Measurements from ENCODE around the gene IRS1.

The IRS1 gene

DNA sequence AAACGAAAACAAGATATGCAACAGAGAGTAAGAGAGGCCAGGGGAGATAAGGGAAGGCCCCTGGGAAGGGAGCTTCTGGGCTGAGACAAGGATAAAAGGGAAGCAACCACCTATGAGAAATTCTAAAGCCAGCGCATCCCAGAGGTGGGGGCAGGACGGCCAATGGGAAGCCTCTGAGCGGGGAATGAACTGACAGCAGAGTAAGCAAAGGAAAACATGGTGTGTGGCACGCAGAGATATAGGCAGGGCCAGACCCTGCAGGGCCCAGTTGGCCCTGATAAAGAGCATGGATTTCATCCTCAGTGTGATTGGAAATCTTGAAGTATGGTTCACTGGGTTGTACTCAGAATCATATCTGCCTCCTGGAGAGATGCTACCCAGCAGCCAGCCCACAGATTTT is 78.7 kb downstream of the IRS1 start:
- DNase-seq (ENCODE audit: low read depth) = no peak

DNA sequence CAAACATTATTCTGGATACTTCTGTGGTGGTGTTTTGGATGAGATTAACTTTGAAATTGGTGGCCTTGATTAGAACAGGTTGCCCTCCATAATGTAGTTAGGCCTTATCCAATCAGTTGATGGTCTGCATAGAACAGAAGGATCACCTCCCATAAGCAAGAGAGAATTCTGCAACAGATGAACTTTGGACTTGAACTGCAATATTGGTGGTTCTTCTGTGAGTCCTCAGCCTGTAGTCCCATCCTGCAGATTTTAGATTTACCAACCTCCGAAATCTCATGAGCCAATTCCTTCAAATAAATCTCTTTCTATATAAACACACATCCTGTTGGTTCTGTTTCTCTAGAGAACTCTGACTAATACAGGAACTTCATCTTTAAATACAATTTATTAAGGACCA is 81.9 kb downstream of the IRS1 start:
- DNase-seq (ENCODE audit: low read depth) = no peak

DNA sequence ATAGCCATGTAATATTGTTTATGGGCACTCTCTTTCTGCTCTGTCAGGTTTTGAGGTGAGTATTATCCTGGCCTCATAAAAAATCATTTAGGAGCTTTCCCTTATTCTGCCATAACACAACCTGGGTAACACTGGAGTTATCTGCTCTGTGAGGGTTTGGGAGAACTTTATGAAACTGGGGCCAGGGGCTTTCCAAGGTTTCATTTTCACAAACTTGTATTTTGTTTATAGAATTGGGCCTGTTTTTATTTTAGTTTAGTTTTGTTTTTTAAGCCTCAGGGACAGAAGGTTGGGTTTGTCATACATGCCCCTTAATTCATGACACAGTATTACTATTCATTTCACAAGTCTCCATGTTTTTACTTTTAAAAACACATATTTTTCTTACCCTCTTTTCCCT is 83.5 kb downstream of the IRS1 start:
- DNase-seq (ENCODE audit: low read depth) = no peak

DNA sequence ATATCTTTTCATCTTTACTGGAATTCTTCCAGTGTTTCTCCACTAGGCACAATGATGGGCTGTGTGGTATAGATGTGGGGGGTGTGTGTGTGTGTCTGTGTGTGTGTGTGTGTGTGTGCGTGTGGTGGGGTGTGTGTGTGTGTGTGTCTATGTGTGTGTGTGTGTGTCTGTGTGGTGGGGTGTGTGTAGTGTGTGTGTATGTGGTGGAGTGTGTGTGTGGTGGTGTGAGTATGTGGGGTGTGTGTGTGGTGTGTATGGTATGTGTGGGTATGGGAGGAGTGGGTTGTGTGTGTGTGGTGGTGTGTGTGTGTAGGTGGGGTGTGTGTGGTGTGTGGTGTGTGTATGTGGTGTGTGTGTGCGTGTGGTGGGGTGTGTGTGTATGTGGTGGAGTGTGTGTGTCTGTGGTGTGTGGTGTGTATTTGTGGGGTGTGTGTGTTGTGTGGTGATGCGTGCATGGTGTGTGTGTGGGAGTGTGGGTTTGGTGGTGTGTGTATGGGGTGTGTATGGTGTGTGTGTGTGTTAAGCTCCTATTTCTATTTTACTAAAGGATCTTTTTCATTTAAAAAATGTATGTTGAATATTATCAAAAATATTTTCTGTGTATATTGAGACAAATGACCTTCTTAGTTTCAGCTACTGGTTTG is 84.2 kb downstream of the IRS1 start:
- DNase-seq (ENCODE audit: low read depth) = no peak

DNA sequence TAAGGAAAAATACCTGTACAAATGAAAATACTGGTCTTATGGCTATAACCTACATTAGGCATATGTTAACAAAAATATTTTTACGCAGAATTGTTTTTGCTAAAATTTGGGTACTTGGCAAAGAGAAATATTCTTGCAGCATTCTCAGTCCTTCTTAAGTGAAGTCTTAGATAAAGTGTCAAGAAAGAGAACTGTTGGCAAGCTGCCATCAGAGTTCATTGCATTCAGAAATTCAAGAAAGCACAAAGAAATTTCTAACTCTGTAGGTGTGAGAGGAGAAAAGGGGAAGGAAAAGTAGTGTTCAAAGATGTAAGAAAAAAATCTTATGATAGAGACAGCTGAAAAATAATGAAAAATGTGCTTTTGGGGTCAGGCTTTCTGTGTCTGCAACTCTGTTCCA is 86.7 kb downstream of the IRS1 start:
- DNase-seq (ENCODE audit: low read depth) = no peak

DNA sequence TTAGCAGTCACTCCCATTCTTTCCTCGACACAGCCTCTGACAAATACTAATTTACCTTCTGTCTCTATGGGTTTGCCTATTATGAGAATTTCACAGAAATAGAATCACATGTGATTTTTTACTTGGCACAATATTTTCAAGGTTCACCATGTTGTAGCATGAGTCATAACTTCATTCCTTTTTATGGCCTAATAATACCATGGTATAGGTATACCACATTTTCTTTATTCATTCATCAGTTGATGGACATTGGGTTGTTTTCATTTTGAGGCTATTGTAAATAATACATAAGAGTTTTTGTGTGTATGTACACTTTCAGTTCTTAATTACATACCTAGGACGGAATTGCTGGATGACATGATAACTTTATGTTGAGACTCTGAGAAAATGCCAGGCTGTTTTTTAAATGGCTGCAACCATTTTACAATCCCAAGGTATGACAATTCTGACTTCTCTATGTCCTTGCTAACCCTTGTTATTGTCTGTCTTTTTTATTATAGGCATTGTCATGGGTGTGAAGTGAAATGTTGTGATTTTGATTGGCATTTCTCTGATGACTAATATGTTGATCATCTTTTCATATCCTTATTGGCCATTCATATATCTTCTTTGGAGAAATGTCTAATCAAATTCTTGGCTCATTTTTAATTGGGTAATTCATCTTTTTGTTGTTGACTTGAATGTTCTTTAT is 87.9 kb downstream of the IRS1 start:
- DNase-seq (ENCODE audit: low read depth) = peak; percentile 29

DNA sequence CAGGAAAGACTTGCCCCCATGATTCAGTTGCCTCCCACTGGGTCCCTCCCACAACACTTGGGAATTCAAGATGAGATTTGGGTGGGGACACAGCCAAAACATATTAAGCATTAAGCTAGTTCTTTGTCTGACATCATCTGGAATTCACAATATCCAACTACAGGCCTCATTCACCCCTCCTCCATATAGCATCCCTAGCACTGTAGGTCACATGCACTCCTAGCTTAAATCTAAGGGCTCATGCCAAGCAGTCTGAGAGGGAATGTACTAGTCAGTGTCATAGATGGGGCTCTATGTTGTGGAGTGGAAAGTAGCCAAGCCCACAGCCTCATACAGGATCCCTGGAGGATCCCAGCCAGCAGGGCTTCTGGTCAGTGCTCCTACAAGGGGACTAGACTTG is 92.1 kb downstream of the IRS1 start:
- no peak for DNase-seq (ENCODE audit: low read depth)

DNA sequence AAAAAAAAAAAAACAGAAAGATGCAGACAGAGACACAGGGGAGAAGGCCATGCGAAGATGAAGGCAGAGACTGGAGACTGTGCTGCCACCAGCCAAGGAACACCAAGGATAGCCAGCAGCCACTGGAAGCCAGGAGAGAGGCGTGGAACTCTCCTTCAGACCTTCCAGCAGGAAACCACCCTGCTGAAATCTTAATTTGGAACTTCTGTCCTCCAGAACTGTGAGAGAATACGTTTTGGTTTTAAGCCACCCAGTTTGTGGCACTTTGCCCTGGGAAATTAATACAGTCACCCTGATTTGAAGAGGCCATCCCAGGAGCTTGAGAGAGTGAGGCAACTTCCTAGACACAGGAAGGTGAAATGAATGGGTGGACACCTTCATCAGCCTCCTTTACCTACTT is 93.7 kb downstream of the IRS1 start:
- DNase-seq (ENCODE audit: low read depth) = no peak

DNA sequence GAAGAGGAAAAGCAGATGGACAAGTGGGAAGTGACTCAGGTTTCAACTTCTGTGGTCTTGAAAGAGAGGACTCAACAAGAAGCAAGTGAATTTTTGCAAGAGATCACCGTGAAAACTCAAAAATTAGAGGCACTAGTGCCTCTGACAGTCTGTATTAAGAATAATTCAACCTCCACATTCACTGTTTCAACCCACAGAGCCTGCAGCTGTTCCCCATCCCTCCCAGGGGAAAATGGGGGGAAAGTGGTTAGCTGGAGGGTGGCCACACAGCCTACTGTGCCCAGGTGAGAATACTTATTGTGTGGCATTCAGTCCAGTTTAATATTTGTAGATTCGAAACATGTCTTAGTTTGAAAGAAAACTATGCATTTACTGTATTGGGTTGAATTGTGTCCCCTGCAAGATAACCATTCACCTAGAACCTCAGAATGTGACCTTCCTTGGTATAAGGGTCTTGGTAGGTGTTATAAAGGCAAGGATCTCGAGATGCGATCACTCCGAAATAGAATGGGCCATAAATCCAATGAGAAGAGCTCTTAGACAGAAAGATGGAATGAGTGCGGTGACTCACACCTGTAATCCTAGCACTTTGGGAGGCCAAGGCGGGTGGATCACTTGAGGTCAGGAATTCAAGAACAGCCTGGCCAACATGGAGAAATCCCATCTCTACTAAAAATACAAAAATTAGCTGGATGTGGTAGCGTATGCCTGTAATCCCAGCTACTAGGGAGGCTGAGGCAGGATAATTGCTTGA is 94.3 kb downstream of the IRS1 start:
- no peak for DNase-seq (ENCODE audit: low read depth)

DNA sequence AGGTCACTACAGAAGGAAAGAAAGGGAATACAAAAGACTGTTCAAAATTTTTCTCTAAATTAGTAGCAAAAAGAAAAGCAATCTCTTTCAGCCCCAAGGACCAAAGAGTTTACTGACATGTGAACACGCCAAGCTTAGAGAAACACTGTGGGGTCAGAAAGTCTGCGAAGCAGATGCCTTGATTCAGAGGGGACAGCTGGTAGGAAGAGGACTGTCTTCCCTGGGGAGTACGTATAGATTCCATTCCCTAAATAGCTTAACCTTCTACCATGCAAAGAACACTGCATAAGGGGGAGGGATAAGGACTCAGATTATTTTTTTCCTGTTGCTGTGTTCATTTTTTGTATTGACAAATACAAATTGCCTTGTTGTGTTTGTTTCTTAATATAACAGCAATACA is 96.1 kb downstream of the IRS1 start:
- no peak for DNase-seq (ENCODE audit: low read depth)

DNA sequence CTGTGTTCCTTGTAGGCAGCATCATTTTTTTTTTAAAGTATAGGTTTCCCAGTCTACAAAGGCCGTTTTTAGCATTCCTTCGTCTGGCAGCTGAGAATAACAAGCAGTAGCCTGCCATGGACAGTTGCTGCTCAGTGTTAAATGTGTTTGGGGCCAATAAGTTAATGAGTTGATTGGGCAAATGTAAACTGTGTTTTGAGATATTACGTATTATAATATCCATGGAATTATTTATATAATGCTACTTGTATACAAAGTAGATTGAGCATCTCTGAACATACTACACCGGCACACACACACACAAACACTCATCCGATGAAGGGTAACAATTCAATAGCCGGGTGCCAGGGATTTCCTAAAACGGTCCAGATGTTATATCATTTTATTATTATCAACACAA is 97.2 kb downstream of the IRS1 start:
- no peak for DNase-seq (ENCODE audit: low read depth)

DNA sequence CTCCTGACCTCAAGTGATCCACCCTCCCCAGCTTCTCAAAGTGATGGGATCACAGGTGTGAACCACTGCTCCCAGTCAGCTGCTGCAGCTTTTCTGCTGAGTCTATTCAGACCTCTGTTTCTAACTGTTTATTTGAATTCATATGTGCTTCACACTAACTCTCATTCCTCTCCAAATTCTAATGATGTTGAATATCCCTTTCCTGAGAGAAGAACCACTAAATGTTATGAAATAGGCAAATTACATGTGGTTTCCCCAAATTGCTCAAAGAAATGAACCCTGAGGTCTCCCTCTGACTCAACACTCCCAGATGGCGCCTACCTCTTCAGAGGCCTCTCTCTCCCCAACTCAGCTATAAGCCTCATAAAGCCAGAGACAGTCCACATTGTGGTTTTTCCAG is 98.6 kb downstream of the IRS1 start:
- DNase-seq (ENCODE audit: low read depth) = peak; percentile 98

DNA sequence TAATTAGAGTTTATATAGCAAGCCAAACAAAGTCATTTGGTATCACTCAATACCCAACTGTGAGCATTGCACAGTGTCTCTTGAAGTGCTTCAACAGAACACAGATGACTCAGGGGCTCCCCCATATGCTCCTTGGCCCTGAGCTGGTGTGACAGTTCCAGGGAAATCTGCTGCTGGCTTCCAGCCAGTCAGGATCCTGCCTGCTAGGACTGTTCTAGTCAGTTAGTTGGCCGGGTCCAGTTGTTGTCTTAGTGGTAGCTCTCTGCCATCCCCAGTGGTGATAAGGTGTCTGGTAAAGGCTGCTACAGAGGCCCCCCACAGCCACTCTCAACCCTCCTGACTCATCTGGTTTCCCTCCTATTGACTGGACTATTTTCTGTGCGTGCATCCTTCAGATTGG is 100.3 kb downstream of the IRS1 start:
- DNase-seq (ENCODE audit: low read depth) = peak; percentile 23

DNA sequence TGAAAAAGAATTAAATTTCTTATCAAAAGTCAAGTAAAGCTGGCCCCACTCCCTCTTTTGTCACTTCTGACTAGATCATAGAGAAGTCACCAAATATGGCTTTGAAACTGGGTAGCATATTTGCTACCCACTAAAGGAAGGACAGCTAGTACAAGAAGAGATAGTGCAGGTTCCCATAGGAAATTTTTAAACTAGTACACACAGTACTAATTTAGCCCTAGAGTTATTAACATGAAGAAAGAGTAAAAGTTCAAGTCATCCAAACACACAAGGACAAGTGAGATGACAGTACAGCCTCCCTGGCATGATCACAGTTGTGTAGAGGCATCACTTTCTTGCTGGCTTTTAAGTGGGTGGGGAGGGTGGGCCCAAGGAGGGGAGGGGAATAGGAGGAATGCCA is 100.9 kb downstream of the IRS1 start:
- DNase-seq (ENCODE audit: low read depth) = no peak

DNA sequence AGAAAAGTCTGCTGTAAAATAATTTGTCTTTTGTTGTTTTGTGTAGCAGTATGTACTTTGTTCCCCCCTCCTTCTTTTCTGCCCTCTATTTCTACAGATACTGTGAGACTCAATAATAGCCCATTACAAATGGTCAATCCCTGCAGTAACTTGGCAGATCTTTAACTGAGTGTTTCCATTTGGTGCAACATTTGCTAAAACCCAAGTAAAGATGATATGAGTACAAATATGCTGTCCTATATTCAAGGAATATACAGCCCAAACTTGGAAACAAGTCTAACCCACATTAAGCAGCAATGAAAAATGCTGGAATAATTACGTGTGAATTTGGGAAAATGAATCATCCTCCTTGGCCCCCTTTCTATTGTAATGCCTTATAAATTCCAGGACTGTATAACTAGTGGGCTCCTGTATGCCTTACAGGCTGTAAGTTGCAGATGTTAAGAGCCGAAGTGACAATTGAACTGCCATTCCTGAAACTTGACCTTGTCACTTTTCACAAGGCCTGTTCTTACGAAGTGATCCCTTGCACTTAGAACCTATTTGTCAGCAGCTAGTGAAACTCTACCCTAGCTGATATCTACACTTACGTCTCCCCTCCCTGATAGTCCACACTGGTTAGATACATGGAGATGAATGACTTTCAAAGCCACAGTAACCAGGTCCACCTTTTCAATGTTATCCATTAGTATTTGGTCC is 104.9 kb downstream of the IRS1 start:
- no peak for DNase-seq (ENCODE audit: low read depth)

DNA sequence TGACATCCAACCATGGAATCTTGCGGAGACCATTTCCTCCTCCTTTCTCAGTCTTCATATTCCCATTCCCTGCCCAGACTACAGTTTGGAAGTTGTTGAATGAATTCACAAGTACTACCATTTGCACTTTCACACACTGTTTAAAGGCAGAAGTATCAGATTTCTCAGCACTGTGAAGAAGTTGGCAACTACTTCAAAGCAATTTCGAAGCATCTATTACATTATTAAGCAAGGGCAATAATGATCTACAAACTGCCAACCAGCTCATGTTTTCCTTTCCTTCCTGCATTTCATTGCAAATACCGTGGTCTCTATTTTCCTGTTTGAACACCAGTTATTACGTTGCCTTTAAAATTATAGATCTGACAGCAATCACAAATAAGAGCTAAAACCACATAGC is 105.5 kb downstream of the IRS1 start:
- no peak for DNase-seq (ENCODE audit: low read depth)

DNA sequence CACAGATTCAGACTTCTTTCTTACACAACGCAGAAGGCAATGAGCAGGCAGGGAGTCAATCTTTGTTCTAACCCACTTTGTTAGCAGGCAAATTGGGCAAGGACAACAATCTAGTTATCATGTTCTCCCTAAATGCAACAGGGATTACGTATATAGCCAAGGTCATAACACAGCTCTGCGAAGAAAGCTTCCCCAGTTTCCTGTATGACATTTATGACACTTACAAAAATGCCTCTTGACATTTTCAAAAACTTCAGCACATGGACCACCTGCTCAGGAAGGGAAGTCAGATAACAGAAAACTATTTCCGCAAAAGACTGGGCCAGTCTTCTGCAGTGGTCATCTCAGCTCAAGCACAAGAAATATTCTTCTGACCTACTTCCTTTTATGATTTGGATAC is 106.1 kb downstream of the IRS1 start:
- no peak for DNase-seq (ENCODE audit: low read depth)

DNA sequence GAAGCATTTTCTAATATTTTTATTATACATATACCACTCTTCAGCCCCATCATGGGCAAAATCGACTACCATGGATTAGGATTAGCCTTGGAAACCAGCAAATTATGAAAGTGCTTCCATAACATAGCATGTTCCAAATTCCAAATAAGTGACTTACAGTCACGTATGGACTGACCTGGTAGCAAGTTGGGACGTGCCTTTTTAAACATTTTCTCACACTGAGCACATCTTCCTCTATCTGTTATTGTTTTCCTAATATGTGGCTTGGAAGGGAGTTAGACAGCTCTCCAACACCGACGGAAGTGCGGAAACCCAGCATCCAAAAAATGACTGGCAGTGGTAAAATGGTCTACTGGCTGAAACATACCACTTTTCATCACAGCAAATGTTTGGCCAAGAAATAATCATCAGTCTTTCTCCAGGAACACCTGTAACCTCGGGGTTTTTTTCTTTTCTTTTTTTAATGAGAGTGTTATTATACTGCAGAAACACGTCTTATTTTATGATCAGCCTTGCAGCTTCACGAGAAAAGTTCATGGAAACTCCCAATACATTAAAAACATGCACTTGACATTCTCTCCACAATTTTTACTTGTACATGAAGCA is 107.0 kb downstream of the IRS1 start:
- DNase-seq (ENCODE audit: low read depth) = no peak

DNA sequence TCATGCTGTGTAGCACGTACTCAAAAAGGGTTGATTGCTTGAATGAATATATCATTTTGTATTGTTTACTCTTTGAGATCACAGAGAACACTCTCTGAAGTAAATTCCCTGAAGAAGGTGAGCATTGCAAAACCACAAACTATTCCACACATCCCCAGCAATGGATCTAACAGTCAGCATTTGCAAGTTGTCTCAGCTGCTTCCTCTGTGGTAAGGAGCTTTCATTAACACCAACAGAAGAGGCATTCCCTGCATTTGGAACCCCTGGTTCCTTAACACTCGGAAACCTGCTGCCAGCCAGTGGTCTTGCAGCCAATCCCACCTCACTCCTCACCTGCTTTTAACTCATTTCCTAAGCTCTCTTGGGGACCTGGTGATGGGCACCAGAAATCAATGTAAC is 108.4 kb downstream of the IRS1 start:
- peak; percentile 61 for DNase-seq (ENCODE audit: low read depth)

DNA sequence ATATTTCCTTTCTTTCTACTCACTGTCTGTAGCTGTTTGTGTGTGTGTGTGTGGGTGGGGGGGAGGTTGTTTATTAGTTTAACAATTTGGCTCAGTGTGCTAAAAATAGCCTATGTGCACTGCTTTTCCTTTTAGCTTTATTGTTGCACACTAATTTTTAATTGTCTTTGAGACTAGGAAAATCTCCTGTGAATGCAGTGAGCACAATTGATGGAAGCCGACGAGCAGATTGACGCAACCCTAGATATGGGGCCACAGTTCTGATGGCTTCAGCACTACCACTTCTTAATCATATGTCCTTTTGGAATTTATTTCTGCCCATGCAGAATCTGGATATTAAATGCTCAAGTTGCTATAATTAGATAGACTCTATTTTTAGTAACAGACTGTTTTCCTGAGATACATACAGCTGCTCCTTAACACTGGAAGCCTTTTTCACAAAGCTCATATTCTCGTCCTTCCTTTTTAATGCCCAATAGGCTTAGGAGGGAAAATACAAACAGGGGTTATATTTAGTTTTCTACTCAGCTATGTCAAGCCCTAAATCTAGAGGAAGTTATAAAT is 109.1 kb downstream of the IRS1 start:
- no peak for DNase-seq (ENCODE audit: low read depth)

DNA sequence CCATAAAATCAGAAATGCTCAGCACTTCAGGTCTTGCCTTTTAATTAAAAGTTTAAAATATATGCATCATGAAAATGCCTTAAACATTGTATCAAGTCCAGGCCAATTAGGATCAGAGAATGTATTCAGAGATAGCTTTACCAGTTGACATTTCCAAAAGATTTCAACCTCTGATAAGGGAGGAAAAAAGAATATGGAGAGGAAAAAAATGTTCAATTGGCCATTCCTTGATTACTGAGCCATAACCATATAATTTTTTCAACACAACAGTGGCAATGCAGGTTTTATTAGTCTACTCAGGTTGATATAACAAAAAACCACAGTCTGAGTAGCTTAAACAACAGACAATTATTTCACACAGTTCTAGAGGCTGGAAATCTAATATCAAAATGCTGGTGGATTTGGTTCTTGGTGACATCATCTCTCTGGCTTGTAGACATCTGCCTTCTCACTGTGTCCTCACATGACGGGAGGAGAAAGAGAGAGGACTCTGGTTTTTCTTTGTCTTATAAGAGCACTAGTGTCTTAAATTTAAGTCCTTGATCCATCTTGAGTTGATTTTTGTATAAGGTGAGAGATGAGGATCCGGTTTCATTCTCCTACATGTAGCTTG is 111.9 kb downstream of the IRS1 start:
- DNase-seq (ENCODE audit: low read depth) = peak; percentile 68

DNA sequence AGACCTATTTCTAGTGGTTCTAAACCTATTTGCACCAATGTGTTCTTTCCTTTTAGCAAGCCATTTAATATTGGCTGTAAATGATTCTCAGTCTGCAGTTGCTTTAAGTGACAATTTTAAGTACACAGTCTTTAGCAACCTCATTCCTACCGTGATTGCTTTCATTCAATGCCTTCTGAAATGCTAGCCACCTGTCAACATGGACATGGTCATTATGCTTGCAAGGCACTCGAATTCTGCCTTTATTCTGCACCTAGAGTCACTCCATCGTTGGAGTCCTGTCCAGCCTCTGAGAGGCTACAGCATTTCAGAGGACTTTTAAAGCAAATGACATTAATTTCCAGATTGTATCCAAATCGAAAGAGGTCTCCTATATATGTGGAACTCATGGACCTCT is 115.1 kb downstream of the IRS1 start:
- DNase-seq (ENCODE audit: low read depth) = no peak

Measured in iris pigment epithelial cell (primary cell).